SK-N-SH (cell line): Measurements from ENCODE around the gene SYNJ2.

ENCODE experiments used
- RFX5 ChIP-seq: IDR thresholded peaks from 2 replicates; pipeline ENCODE4 v1.6.1; 2012; ENCODE audit warnings: mild to moderate bottlenecking, improper control_type of control experiment, low read length
- TF ChIP-seq, protein P1 (sequence below): fragments of 200-600 bp; sonication (generic); IDR thresholded peaks from 2 replicates; pipeline ENCODE4 v1.6.1; 2017; ENCODE audit warnings: antibody characterized with exemption, mild to moderate bottlenecking, moderate library complexity

DNA sequence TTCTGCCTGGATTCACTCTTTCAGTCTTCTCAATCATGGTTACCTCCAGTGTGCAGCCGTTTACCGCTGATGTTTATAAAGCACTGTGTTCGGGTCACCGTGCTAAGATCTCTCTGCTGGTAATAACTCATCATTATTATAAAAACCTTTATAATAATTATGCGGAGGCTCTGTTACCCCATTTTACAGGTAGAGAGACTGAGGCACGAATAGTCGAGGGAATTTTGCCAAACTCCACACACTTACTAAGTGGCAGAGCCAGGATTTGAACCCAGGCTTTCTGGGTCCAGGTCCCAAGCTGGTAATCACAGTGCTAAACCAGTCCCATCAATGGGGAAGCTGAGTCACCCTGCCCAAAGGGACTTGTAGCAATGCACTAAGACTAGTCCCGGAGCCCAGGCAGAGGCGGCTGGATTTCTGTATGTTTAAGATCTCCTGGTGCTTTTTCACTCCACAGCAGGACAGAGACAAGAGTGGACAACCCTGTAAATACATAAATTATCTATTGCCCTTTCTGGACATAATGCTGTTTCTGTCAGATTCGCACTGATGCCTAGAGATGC, 48.1 kb downstream of the SYNJ2 start:
- TF ChIP-seq, protein P1, sequence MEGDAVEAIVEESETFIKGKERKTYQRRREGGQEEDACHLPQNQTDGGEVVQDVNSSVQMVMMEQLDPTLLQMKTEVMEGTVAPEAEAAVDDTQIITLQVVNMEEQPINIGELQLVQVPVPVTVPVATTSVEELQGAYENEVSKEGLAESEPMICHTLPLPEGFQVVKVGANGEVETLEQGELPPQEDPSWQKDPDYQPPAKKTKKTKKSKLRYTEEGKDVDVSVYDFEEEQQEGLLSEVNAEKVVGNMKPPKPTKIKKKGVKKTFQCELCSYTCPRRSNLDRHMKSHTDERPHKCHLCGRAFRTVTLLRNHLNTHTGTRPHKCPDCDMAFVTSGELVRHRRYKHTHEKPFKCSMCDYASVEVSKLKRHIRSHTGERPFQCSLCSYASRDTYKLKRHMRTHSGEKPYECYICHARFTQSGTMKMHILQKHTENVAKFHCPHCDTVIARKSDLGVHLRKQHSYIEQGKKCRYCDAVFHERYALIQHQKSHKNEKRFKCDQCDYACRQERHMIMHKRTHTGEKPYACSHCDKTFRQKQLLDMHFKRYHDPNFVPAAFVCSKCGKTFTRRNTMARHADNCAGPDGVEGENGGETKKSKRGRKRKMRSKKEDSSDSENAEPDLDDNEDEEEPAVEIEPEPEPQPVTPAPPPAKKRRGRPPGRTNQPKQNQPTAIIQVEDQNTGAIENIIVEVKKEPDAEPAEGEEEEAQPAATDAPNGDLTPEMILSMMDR = no peak
- TF ChIP-seq RFX5 = no peak
